GM23338 (cell line): Measurements from ENCODE around the gene TSC22D2. TPM values are rescaled to one million over a fixed set of nuclear protein-coding genes. Genes with fewer than 3 reads are reported as not detected.

Experiments
- ATAC-seq: fragments of 200-7000 bp; cut with Tn5 transposase; 3 replicates; pipeline ENCODE4 v1.9.1; 2020
- DNase-seq: peaks from one replicate; pipeline ENCODE4 v3.0.0-alpha.2; 2015; ENCODE audit warnings: low spot score
- H2AFZ ChIP-seq: fragments of 200-600 bp; sonication (generic); 2 replicates; pipeline ENCODE4 v1.8.0; 2016; ENCODE audit warnings: antibody characterized with exemption, mild to moderate bottlenecking, moderate library complexity
- H3F3A ChIP-seq: fragments of 200-600 bp; sonication (generic); replicated peaks from 2 replicates; pipeline ENCODE4 v1.8.0; 2017; ENCODE audit warnings: antibody characterized with exemption, mixed run types, low read depth
- H3K27ac ChIP-seq: fragments of 200-600 bp; sonication (generic); 2 replicates; pipeline ENCODE4 v1.6.1; 2016; ENCODE audit warnings: low read depth
- H3K27me3 ChIP-seq: fragments of 200-600 bp; sonication (generic); 2 replicates; pipeline ENCODE4 v1.8.0; 2016; ENCODE audit warnings: mild to moderate bottlenecking, mixed run types, moderate library complexity; ENCODE audit not compliant: insufficient read depth
- H3K36me3 ChIP-seq: fragments of 200-600 bp; sonication (generic); 2 replicates; pipeline ENCODE4 v1.8.0; 2016; ENCODE audit warnings: mild to moderate bottlenecking; ENCODE audit not compliant: insufficient read depth
- H3K4me1 ChIP-seq: fragments of 200-600 bp; sonication (generic); 2 replicates; pipeline ENCODE4 v1.8.0; 2016; ENCODE audit warnings: mild to moderate bottlenecking, moderate library complexity; ENCODE audit not compliant: insufficient read depth
- H3K4me2 ChIP-seq: fragments of 200-600 bp; sonication (generic); 2 replicates; pipeline ENCODE4 v1.7.1; 2017; ENCODE audit warnings: mixed run types
- H3K4me3 ChIP-seq: fragments of 200-600 bp; sonication (generic); 2 replicates; pipeline ENCODE4 v1.6.1; 2016; ENCODE audit warnings: mixed run types
- H3K79me2 ChIP-seq: fragments of 200-600 bp; sonication (generic); replicated peaks from 2 replicates; pipeline ENCODE4 v1.8.0; 2017; ENCODE audit warnings: mild to moderate bottlenecking; ENCODE audit not compliant: insufficient read depth
- H3K9me2 ChIP-seq: fragments of 200-600 bp; sonication (generic); 2 replicates; pipeline ENCODE4 v1.8.0; 2017; ENCODE audit not compliant: insufficient read depth
- H4K20me1 ChIP-seq: fragments of 200-600 bp; sonication (generic); replicated peaks from 2 replicates; pipeline ENCODE4 v1.8.0; 2017; ENCODE audit warnings: mild to moderate bottlenecking; ENCODE audit not compliant: insufficient read depth
- H3K27ac Mint-ChIP-seq: 2 replicates; pipeline ENCODE4 v1.8.0; 2020; ENCODE audit warnings: inconsistent platforms, mild to moderate bottlenecking, moderate library complexity, mixed read lengths
- H3K27me3 Mint-ChIP-seq: 3 replicates; pipeline ENCODE4 v1.8.0; 2022; ENCODE audit warnings: low read depth, mild to moderate bottlenecking, moderate library complexity, mixed read lengths, inconsistent platforms; ENCODE audit not compliant: insufficient read depth, poor library complexity
- H3K36me3 Mint-ChIP-seq: 3 replicates; pipeline ENCODE4 v1.8.0; 2021; ENCODE audit warnings: low read depth, mild to moderate bottlenecking, inconsistent platforms, moderate library complexity, mixed read lengths
- H3K4me1 Mint-ChIP-seq: 3 replicates; pipeline ENCODE4 v1.8.0; 2020; ENCODE audit warnings: mild to moderate bottlenecking, inconsistent platforms, mixed read lengths
- H3K4me3 Mint-ChIP-seq: 3 replicates; pipeline ENCODE4 v1.8.0; 2021; ENCODE audit warnings: moderate library complexity, mild to moderate bottlenecking, inconsistent platforms, mixed read lengths
- H3K9me3 Mint-ChIP-seq: 3 replicates; pipeline ENCODE4 v1.8.0; 2020; ENCODE audit warnings: moderate library complexity, mild to moderate bottlenecking, inconsistent platforms, mixed read lengths
- CREB1 ChIP-seq: fragments of 250-450 bp; sonication (Bioruptor Pico); IDR thresholded peaks from 2 replicates; pipeline ENCODE4 v1.5.0; 2020; ENCODE audit warnings: low read depth, mild to moderate bottlenecking, moderate library complexity
- EZH2 ChIP-seq: fragments of 200-600 bp; sonication (generic); IDR thresholded peaks from one replicate; pipeline ENCODE4 v1.8.0; 2017; ENCODE audit warnings: antibody characterized with exemption, mild to moderate bottlenecking, low read depth; ENCODE audit not compliant: unreplicated experiment
- EZH2phosphoT487 ChIP-seq: fragments of 200-600 bp; sonication (generic); IDR thresholded peaks from one replicate; pipeline ENCODE4 v1.8.1; 2018; ENCODE audit warnings: antibody characterized with exemption; ENCODE audit not compliant: unreplicated experiment
- JUNB ChIP-seq: IDR thresholded peaks from one replicate; pipeline ENCODE4 v1.6.1; 2016; ENCODE audit warnings: antibody characterized with exemption; ENCODE audit not compliant: unreplicated experiment
- NANOG ChIP-seq: IDR thresholded peaks from 2 replicates; pipeline ENCODE4 v1.6.1; 2016; ENCODE audit warnings: antibody characterized with exemption, borderline replicate concordance
- STAT1 ChIP-seq: IDR thresholded peaks from one replicate; pipeline ENCODE4 v1.6.1; 2016; ENCODE audit warnings: antibody characterized with exemption; ENCODE audit not compliant: unreplicated experiment
- ZNF331 ChIP-seq: fragments of 250-450 bp; sonication (Bioruptor Pico); IDR thresholded peaks from 2 replicates; pipeline ENCODE4 v1.5.0; 2020; ENCODE audit warnings: low read depth, mild to moderate bottlenecking, moderate library complexity
- polyA plus RNA-seq: library from polyadenylated mRNA; unstranded; fragments of >200 nt; fragmentation: Nextera tagmentation; extraction: Ambion mirVana; gene quantifications from 2 replicates; pipeline ENCODE4 v1.2.1, GENCODE V29; 2016
- total RNA-seq: library from RNA; depleted of rRNA; stranded (reverse); fragments of >200 nt; shearing (Covaris generic); gene quantifications from 2 replicates; pipeline ENCODE4 v1.2.3, GENCODE V29; 2014
- TF ChIP-seq, protein P1 (sequence below): IDR thresholded peaks from one replicate; pipeline ENCODE4 v1.6.1; 2018; ENCODE audit warnings: antibody characterized with exemption; ENCODE audit not compliant: unreplicated experiment
- TF ChIP-seq, protein P2 (sequence below): fragments of 250-450 bp; sonication (Bioruptor Pico); IDR thresholded peaks from 2 replicates; pipeline ENCODE4 v1.5.0; 2020; ENCODE audit warnings: mild to moderate bottlenecking, moderate library complexity
- TF ChIP-seq, protein P3 (sequence below), 2 experiments: fragments of 200-600 bp in 1 of 2; sonication (generic) in 1 of 2; conservative IDR thresholded peaks; 2 replicates each; pipeline versions ENCODE4 v1.5.1 to v1.6.1; 2016 to 2017; ENCODE audit warnings: antibody characterized with exemption in 2 of 2, low read depth in 2 of 2, mild to moderate bottlenecking in 2 of 2, moderate library complexity in 1 of 2

Gene TSC22D2
- total and polyA plus RNA-seq, 2 experiments from 2014 or later: 18.6 to 34.2 TPM

DNA sequence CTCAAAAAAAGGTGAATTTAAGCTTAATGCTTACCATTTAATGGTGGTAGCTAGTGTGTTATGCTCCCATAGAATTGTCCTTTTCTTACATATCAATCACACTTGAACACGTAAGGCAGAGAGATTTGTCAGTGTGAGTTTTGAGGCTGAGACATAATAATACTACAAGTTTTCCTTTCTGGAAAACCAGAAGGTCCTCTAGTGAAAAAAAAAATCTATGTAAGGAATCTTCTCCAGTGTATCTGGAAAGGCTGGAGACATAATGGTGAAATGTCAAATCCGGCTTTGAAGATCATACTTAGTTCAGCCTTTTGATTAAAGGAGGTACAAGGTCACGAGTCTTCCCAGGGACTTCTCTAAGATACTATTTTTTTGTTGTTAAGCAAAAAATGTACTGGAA lies 3.4 kb downstream of the TSC22D2 start:
- Histone ChIP-seq H3K9me2 (no peaks in the 10 kb centered on the region), H3F3A (0 out of 2 replicates have a peak, but pooled peaks cover 3% of the 10 kb centered on the region), H3K36me3 (no peaks in the 10 kb centered on the region), H4K20me1 (peaks cover 32% of the 10 kb centered on the region), H3K4me1 (peaks cover 38% of the 10 kb centered on the region), H3K79me2 (peaks cover 69% of the 10 kb centered on the region), H2AFZ (no peak overlapping the region), H3K27me3 (no peaks in the 10 kb centered on the region), H3K27ac (no peak overlapping the region), H3K4me2 (peak overlapping the region; percentile 95), H3K4me3 (peak overlapping the region; percentile 77)
- no peak for ATAC-seq
- H3K4me1 Mint-ChIP-seq: peaks cover 39% of the 10 kb centered on the region; the same call in 2 of the 3 replicates
- peaks cover 7% of the 10 kb centered on the region for H3K27me3 Mint-ChIP-seq
- no peak overlapping the region for H3K27ac Mint-ChIP-seq
- peaks cover 15% of the 10 kb centered on the region for H3K36me3 Mint-ChIP-seq
- H3K4me3 Mint-ChIP-seq: peak overlapping the region; percentile 78
- no peak for TF ChIP-seq EZH2
- no peak for TF ChIP-seq JUNB
- TF ChIP-seq EZH2phosphoT487: no peak
- no peak for TF ChIP-seq CREB1 (CRISPR knock-in tag)
- TF ChIP-seq NANOG: no peak
- TF ChIP-seq, protein P1, sequence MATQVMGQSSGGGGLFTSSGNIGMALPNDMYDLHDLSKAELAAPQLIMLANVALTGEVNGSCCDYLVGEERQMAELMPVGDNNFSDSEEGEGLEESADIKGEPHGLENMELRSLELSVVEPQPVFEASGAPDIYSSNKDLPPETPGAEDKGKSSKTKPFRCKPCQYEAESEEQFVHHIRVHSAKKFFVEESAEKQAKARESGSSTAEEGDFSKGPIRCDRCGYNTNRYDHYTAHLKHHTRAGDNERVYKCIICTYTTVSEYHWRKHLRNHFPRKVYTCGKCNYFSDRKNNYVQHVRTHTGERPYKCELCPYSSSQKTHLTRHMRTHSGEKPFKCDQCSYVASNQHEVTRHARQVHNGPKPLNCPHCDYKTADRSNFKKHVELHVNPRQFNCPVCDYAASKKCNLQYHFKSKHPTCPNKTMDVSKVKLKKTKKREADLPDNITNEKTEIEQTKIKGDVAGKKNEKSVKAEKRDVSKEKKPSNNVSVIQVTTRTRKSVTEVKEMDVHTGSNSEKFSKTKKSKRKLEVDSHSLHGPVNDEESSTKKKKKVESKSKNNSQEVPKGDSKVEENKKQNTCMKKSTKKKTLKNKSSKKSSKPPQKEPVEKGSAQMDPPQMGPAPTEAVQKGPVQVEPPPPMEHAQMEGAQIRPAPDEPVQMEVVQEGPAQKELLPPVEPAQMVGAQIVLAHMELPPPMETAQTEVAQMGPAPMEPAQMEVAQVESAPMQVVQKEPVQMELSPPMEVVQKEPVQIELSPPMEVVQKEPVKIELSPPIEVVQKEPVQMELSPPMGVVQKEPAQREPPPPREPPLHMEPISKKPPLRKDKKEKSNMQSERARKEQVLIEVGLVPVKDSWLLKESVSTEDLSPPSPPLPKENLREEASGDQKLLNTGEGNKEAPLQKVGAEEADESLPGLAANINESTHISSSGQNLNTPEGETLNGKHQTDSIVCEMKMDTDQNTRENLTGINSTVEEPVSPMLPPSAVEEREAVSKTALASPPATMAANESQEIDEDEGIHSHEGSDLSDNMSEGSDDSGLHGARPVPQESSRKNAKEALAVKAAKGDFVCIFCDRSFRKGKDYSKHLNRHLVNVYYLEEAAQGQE: no peak
- no peak for TF ChIP-seq ZNF331 (CRISPR knock-in tag)
- TF ChIP-seq, protein P2, sequence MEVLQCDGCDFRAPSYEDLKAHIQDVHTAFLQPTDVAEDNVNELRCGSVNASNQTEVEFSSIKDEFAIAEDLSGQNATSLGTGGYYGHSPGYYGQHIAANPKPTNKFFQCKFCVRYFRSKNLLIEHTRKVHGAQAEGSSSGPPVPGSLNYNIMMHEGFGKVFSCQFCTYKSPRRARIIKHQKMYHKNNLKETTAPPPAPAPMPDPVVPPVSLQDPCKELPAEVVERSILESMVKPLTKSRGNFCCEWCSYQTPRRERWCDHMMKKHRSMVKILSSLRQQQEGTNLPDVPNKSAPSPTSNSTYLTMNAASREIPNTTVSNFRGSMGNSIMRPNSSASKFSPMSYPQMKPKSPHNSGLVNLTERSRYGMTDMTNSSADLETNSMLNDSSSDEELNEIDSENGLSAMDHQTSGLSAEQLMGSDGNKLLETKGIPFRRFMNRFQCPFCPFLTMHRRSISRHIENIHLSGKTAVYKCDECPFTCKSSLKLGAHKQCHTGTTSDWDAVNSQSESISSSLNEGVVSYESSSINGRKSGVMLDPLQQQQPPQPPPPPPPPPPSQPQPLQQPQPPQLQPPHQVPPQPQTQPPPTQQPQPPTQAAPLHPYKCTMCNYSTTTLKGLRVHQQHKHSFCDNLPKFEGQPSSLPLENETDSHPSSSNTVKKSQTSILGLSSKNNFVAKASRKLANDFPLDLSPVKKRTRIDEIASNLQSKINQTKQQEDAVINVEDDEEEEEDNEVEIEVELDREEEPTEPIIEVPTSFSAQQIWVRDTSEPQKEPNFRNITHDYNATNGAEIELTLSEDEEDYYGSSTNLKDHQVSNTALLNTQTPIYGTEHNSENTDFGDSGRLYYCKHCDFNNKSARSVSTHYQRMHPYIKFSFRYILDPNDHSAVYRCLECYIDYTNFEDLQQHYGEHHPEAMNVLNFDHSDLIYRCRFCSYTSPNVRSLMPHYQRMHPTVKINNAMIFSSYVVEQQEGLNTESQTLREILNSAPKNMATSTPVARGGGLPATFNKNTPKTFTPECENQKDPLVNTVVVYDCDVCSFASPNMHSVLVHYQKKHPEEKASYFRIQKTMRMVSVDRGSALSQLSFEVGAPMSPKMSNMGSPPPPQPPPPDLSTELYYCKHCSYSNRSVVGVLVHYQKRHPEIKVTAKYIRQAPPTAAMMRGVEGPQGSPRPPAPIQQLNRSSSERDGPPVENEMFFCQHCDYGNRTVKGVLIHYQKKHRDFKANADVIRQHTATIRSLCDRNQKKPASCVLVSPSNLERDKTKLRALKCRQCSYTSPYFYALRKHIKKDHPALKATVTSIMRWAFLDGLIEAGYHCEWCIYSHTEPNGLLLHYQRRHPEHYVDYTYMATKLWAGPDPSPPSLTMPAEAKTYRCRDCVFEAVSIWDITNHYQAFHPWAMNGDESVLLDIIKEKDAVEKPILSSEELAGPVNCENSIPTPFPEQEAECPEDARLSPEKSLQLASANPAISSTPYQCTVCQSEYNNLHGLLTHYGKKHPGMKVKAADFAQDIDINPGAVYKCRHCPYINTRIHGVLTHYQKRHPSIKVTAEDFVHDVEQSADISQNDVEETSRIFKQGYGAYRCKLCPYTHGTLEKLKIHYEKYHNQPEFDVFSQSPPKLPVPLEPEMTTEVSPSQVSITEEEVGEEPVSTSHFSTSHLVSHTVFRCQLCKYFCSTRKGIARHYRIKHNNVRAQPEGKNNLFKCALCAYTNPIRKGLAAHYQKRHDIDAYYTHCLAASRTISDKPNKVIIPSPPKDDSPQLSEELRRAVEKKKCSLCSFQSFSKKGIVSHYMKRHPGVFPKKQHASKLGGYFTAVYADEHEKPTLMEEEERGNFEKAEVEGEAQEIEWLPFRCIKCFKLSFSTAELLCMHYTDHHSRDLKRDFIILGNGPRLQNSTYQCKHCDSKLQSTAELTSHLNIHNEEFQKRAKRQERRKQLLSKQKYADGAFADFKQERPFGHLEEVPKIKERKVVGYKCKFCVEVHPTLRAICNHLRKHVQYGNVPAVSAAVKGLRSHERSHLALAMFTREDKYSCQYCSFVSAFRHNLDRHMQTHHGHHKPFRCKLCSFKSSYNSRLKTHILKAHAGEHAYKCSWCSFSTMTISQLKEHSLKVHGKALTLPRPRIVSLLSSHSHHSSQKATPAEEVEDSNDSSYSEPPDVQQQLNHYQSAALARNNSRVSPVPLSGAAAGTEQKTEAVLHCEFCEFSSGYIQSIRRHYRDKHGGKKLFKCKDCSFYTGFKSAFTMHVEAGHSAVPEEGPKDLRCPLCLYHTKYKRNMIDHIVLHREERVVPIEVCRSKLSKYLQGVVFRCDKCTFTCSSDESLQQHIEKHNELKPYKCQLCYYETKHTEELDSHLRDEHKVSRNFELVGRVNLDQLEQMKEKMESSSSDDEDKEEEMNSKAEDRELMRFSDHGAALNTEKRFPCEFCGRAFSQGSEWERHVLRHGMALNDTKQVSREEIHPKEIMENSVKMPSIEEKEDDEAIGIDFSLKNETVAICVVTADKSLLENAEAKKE (CRISPR knock-in tag): no peak
- TF ChIP-seq STAT1: no peak
- TF ChIP-seq, protein P3, sequence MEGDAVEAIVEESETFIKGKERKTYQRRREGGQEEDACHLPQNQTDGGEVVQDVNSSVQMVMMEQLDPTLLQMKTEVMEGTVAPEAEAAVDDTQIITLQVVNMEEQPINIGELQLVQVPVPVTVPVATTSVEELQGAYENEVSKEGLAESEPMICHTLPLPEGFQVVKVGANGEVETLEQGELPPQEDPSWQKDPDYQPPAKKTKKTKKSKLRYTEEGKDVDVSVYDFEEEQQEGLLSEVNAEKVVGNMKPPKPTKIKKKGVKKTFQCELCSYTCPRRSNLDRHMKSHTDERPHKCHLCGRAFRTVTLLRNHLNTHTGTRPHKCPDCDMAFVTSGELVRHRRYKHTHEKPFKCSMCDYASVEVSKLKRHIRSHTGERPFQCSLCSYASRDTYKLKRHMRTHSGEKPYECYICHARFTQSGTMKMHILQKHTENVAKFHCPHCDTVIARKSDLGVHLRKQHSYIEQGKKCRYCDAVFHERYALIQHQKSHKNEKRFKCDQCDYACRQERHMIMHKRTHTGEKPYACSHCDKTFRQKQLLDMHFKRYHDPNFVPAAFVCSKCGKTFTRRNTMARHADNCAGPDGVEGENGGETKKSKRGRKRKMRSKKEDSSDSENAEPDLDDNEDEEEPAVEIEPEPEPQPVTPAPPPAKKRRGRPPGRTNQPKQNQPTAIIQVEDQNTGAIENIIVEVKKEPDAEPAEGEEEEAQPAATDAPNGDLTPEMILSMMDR (conservative IDR thresholded peaks at IDR 0.05; ENCODE audit: low read depth in 2 of 2): no peak
- no peaks in the 10 kb centered on the region for H3K9me3 Mint-ChIP-seq
- no peak for DNase-seq
